SK-N-SH treated with all-trans-retinoic acid at 6 μM for 48 hours (cell line): Measurements from ENCODE around the gene LAMC1.
A peak's percentile ranks its signal among the peaks of the same experiment; 100 is the strongest.

Experiments used
- ATAC-seq: fragments of 200-7000 bp; cut with Tn5 transposase; 3 replicates; pipeline ENCODE4 v1.9.1; 2020; ENCODE audit warnings: mild to moderate bottlenecking, moderate library complexity
- ARNTL ChIP-seq: fragments of 450-650 bp; formaldehyde crosslinking; IDR thresholded peaks from 2 replicates; pipeline ENCODE4 v1.5.0; 2020; ENCODE audit warnings: low read depth, mild to moderate bottlenecking, moderate library complexity, borderline replicate concordance
- BACH2 ChIP-seq: fragments of 250-450 bp; sonication (Bioruptor Pico); IDR thresholded peaks from 2 replicates; pipeline ENCODE4 v1.9.0; 2021; ENCODE audit warnings: mild to moderate bottlenecking, borderline replicate concordance
- CSDC2 ChIP-seq: fragments of 250-450 bp; sonication (Bioruptor Pico); IDR thresholded peaks from 2 replicates; pipeline ENCODE4 v1.5.0; 2020; ENCODE audit warnings: mild to moderate bottlenecking, moderate library complexity
- ESRRG ChIP-seq: fragments of 250-450 bp; sonication (Bioruptor Pico); IDR thresholded peaks from 2 replicates; pipeline ENCODE4 v1.6.1; 2021; ENCODE audit warnings: mild to moderate bottlenecking
- GLIS3 ChIP-seq: fragments of 250-450 bp; sonication (Bioruptor Pico); IDR thresholded peaks from 2 replicates; pipeline ENCODE4 v1.5.0; 2020; ENCODE audit warnings: mild to moderate bottlenecking, moderate library complexity
- ISL1 ChIP-seq: fragments of 250-450 bp; sonication (Bioruptor Pico); IDR thresholded peaks from 2 replicates; pipeline ENCODE4 v2.1.2; 2022; ENCODE audit warnings: mild to moderate bottlenecking, moderate library complexity
- OSR1 ChIP-seq: fragments of 250-450 bp; sonication (Bioruptor Pico); IDR thresholded peaks from 2 replicates; pipeline ENCODE4 v1.8.0; 2022; ENCODE audit warnings: moderate library complexity, mild to moderate bottlenecking, inconsistent platforms
- PPARA ChIP-seq: fragments of 250-450 bp; sonication (Bioruptor Pico); IDR thresholded peaks from 2 replicates; pipeline ENCODE4 v1.5.0; 2020; ENCODE audit warnings: mild to moderate bottlenecking, borderline replicate concordance
- RARB ChIP-seq: fragments of 250-450 bp; sonication (Bioruptor Pico); IDR thresholded peaks from 2 replicates; pipeline ENCODE4 v1.8.0; 2021; ENCODE audit warnings: mild to moderate bottlenecking, moderate library complexity
- SNAI2 ChIP-seq: fragments of 250-450 bp; sonication (Bioruptor Pico); IDR thresholded peaks from 2 replicates; pipeline ENCODE4 v1.5.0; 2020; ENCODE audit warnings: mild to moderate bottlenecking, moderate library complexity
- TCF4 ChIP-seq: fragments of 250-450 bp; sonication (Bioruptor Pico); IDR thresholded peaks from 2 replicates; pipeline ENCODE4 v1.8.0; 2021; ENCODE audit warnings: mild to moderate bottlenecking, moderate library complexity, borderline replicate concordance
- TOX ChIP-seq: fragments of 250-450 bp; sonication (Bioruptor Pico); IDR thresholded peaks from 2 replicates; pipeline ENCODE4 v1.8.0; 2021; ENCODE audit warnings: mild to moderate bottlenecking, moderate library complexity, borderline replicate concordance
- ZC3H10 ChIP-seq: fragments of 250-450 bp; sonication (Bioruptor Pico); IDR thresholded peaks from 2 replicates; pipeline ENCODE4 v1.5.1; 2021; ENCODE audit warnings: mild to moderate bottlenecking, moderate library complexity
- ZFP3 ChIP-seq: fragments of 250-450 bp; sonication (Bioruptor Pico); IDR thresholded peaks from 2 replicates; pipeline ENCODE4 v1.5.0; 2020; ENCODE audit warnings: mild to moderate bottlenecking, moderate library complexity
- ZFP30 ChIP-seq: fragments of 450-650 bp; formaldehyde crosslinking; IDR thresholded peaks from 2 replicates; pipeline ENCODE4 v1.5.0; 2022; ENCODE audit warnings: mild to moderate bottlenecking, moderate library complexity
- ZNF565 ChIP-seq: fragments of 450-650 bp; formaldehyde crosslinking; conservative IDR thresholded peaks from 2 replicates; pipeline ENCODE4 v1.5.0; 2020; ENCODE audit warnings: low read depth, mild to moderate bottlenecking, moderate library complexity
- ZNF70 ChIP-seq: fragments of 450-650 bp; formaldehyde crosslinking; IDR thresholded peaks from 2 replicates; pipeline ENCODE4 v1.5.0; 2020; ENCODE audit warnings: mild to moderate bottlenecking, moderate library complexity
- ZNF8 ChIP-seq: fragments of 450-650 bp; formaldehyde crosslinking; IDR thresholded peaks from 2 replicates; pipeline ENCODE4 v1.5.0; 2020; ENCODE audit warnings: mild to moderate bottlenecking, moderate library complexity
- TF ChIP-seq, protein P1 (sequence below): fragments of 250-450 bp; sonication (Bioruptor Pico); IDR thresholded peaks from 2 replicates; pipeline ENCODE4 v1.5.1; 2020; ENCODE audit warnings: low read depth, mild to moderate bottlenecking, moderate library complexity
- TF ChIP-seq, protein P2 (sequence below): fragments of 250-450 bp; sonication (Bioruptor Pico); IDR thresholded peaks from 2 replicates; pipeline ENCODE4 v1.5.0; 2020; ENCODE audit warnings: mild to moderate bottlenecking, moderate library complexity
- TF ChIP-seq, protein P3 (sequence below): fragments of 250-450 bp; sonication (Bioruptor Pico); IDR thresholded peaks from 2 replicates; pipeline ENCODE4 v1.8.0; 2021; ENCODE audit warnings: low read depth, mild to moderate bottlenecking, moderate library complexity, borderline replicate concordance
- TF ChIP-seq, protein P4 (sequence below): fragments of 250-450 bp; sonication (Bioruptor Pico); IDR thresholded peaks from 2 replicates; pipeline ENCODE4 v1.5.1; 2021; ENCODE audit warnings: mild to moderate bottlenecking, moderate library complexity

LAMC1 gene

DNA sequence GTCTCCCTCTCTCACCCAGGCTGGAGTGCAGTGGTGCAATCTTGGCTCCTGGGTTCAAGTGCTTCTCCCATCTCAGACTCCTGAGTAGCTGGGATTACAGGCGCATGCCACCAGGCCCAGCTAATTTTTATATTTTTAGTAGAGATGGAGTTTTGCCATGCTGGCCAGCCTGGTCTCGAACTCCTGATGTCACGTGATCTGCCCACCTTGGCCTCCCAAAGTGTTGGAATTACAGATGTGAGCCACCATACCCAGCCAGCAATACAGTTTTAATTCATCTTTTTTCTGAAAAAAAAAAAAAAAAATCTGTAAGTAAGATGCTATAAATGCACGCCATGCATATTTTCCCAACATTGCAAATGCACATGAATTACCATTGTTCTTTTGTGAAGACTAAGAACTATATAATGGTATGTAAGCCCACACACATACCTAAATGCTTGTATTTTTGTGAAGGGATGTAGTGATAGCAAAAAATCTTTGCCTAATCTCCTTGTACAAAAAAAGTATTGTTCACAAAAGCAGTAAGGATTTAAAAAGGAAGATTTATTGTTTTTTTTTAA is 170.8 kb downstream of the LAMC1 start:
- no peak for TF ChIP-seq OSR1
- TF ChIP-seq BACH2 (CRISPR knock-in tag) = no peak
- no peak for TF ChIP-seq RARB (CRISPR knock-in tag)
- no peak for TF ChIP-seq TOX (CRISPR knock-in tag)
- TF ChIP-seq, protein P1, sequence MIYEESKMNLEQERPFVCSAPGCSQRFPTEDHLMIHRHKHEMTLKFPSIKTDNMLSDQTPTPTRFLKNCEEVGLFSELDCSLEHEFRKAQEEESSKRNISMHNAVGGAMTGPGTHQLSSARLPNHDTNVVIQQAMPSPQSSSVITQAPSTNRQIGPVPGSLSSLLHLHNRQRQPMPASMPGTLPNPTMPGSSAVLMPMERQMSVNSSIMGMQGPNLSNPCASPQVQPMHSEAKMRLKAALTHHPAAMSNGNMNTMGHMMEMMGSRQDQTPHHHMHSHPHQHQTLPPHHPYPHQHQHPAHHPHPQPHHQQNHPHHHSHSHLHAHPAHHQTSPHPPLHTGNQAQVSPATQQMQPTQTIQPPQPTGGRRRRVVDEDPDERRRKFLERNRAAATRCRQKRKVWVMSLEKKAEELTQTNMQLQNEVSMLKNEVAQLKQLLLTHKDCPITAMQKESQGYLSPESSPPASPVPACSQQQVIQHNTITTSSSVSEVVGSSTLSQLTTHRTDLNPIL (CRISPR knock-in tag) = no peak
- no peak for TF ChIP-seq ARNTL (CRISPR knock-in tag)
- ATAC-seq = no peak

DNA sequence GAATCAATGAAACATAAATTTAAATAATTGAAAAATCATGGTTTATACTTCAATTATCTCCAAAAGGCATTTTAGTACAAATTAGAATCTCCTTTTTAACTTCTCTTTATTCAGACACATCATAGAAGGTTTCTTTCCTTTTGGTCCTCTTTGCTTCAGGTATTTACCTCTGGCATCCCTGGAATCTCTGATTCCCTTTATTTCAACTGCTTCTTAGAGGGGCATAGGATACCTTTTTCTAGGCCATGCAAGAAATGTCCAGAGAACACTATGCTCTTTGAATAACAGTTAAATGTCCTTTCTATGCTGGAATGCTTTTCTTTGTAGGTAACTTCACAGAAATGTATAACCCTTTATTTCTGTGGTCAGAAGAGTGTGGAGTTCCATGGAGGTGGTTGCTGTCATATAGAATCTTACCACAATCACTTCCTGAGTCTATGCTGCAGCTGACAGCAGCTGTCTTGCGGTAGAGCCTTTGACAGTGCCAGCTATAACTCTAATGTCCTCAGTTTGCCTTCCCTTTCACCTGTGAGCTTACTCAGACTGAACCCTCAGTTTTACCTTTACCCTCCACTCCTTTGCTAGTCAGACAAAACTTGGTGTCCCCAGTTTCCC is 171.4 kb downstream of the LAMC1 start:
- TF ChIP-seq BACH2 (CRISPR knock-in tag) (no peak), RARB (CRISPR knock-in tag) (no peak), ZNF8 (CRISPR knock-in tag) (no peak), TOX (CRISPR knock-in tag) (no peak), ZFP30 (no peak), ESRRG (no peak), ZC3H10 (CRISPR knock-in tag) (no peak), OSR1 (no peak), GLIS3 (no peak), PPARA (CRISPR knock-in tag) (no peak), CSDC2 (CRISPR knock-in tag) (no peak), ZNF565 (no peak), TCF4 (CRISPR knock-in tag) (no peak), SNAI2 (no peak), ZFP3 (CRISPR knock-in tag) (no peak), ARNTL (CRISPR knock-in tag) (no peak)
- TF ChIP-seq, protein P2, sequence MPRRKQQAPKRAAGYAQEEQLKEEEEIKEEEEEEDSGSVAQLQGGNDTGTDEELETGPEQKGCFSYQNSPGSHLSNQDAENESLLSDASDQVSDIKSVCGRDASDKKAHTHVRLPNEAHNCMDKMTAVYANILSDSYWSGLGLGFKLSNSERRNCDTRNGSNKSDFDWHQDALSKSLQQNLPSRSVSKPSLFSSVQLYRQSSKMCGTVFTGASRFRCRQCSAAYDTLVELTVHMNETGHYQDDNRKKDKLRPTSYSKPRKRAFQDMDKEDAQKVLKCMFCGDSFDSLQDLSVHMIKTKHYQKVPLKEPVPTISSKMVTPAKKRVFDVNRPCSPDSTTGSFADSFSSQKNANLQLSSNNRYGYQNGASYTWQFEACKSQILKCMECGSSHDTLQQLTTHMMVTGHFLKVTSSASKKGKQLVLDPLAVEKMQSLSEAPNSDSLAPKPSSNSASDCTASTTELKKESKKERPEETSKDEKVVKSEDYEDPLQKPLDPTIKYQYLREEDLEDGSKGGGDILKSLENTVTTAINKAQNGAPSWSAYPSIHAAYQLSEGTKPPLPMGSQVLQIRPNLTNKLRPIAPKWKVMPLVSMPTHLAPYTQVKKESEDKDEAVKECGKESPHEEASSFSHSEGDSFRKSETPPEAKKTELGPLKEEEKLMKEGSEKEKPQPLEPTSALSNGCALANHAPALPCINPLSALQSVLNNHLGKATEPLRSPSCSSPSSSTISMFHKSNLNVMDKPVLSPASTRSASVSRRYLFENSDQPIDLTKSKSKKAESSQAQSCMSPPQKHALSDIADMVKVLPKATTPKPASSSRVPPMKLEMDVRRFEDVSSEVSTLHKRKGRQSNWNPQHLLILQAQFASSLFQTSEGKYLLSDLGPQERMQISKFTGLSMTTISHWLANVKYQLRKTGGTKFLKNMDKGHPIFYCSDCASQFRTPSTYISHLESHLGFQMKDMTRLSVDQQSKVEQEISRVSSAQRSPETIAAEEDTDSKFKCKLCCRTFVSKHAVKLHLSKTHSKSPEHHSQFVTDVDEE (CRISPR knock-in tag) = no peak
- TF ChIP-seq, protein P3, sequence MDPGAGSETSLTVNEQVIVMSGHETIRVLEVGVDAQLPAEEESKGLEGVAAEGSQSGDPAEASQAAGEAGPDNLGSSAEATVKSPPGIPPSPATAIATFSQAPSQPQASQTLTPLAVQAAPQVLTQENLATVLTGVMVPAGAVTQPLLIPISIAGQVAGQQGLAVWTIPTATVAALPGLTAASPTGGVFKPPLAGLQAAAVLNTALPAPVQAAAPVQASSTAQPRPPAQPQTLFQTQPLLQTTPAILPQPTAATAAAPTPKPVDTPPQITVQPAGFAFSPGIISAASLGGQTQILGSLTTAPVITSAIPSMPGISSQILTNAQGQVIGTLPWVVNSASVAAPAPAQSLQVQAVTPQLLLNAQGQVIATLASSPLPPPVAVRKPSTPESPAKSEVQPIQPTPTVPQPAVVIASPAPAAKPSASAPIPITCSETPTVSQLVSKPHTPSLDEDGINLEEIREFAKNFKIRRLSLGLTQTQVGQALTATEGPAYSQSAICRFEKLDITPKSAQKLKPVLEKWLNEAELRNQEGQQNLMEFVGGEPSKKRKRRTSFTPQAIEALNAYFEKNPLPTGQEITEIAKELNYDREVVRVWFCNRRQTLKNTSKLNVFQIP (CRISPR knock-in tag) = no peak
- no peak for ATAC-seq

DNA sequence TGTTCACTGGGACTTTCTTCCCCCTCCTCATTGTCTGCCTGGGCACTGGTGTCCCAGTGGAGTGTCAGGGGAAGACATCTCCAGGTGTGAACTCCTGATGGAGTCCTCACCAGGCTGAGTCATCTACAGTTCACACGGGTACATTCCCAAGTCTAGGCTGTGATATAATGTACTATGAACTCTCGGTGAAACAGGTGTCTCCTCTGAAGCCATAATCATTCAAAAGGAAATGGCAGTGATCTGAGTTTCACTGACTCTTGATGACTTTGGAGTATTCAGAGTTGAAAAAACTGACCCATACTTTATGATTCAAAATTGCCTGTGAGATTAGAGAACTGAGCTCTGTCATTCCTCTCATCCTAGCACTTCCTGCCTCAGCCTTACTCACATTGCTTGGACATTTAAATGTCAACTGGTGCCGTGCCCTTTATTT is 171.9 kb downstream of the LAMC1 start:
- peak; percentile 37; the same call in 2 of the 3 replicates for ATAC-seq
- TF ChIP-seq ZNF8 (CRISPR knock-in tag) (no peak), SNAI2 (no peak), OSR1 (no peak), ESRRG (no peak), ARNTL (CRISPR knock-in tag) (no peak), RARB (CRISPR knock-in tag) (no peak), ZNF70 (no peak), TOX (CRISPR knock-in tag) (no peak), ZFP3 (CRISPR knock-in tag) (no peak), PPARA (CRISPR knock-in tag) (no peak), GLIS3 (no peak), ZFP30 (no peak), BACH2 (CRISPR knock-in tag) (no peak), ISL1 (CRISPR knock-in tag) (no peak), TCF4 (CRISPR knock-in tag) (no peak)
- TF ChIP-seq, protein P4, sequence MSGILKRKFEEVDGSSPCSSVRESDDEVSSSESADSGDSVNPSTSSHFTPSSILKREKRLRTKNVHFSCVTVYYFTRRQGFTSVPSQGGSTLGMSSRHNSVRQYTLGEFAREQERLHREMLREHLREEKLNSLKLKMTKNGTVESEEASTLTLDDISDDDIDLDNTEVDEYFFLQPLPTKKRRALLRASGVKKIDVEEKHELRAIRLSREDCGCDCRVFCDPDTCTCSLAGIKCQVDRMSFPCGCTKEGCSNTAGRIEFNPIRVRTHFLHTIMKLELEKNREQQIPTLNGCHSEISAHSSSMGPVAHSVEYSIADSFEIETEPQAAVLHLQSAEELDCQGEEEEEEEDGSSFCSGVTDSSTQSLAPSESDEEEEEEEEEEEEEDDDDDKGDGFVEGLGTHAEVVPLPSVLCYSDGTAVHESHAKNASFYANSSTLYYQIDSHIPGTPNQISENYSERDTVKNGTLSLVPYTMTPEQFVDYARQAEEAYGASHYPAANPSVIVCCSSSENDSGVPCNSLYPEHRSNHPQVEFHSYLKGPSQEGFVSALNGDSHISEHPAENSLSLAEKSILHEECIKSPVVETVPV (CRISPR knock-in tag) = no peak
- TF ChIP-seq, protein P1 (CRISPR knock-in tag) = no peak
- TF ChIP-seq, protein P3 (CRISPR knock-in tag) = no peak
- TF ChIP-seq, protein P2 (CRISPR knock-in tag) = no peak
